Measurements from ENCODE around the gene PRRT1. TPM values are rescaled to one million over a fixed set of nuclear protein-coding genes. Genes with fewer than 3 reads are reported as not detected.

Gene PRRT1
- total and polyA plus RNA-seq, 2 experiments from 2014 or later = 1.2 to 2.1 TPM

DNA sequence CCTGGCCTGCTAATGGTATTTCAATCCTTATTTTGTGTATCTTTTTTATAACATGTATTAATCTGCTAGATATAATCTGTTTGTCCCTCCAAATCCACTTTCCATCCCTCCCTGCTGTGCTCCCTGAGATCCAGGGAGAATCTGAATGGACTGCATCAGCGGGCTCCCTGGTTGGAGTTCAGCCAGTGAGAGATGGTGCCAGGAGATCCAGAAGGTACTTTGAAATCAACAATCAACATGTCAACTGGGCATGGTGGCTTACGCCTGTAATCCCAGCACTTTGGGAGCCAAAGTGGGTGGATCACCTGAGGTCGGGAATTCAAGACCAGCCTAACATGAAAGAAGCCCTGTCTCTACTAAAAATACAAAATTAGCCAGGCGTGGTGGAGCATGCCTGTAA, 28.1 kb downstream of the PRRT1 start:
- Histone ChIP-seq H3K36me3 (ENCODE audit: low read depth) (peaks cover 15% of the 10 kb centered on the region; the same call in 1 of the 2 replicates), H3K4me3 (no peak overlapping the region), H3K9ac (no peak overlapping the region), H3K27ac (no peak overlapping the region), H3K4me2 (ENCODE audit: unreplicated experiment) (no peak overlapping the region), H2AFZ (no peak overlapping the region), H3K9me2 (ENCODE audit: insufficient read depth) (no peaks in the 10 kb centered on the region), H3K4me1 (ENCODE audit: insufficient read depth) (peaks cover 18% of the 10 kb centered on the region), H3K9me3 (ENCODE audit: low read depth) (no peaks in the 10 kb centered on the region), H3K27me3 (replicated peaks; ENCODE audit: insufficient read depth) (no peaks in the 10 kb centered on the region), H4K20me1 (ENCODE audit: insufficient read depth) (no peaks in the 10 kb centered on the region), H3F3A (ENCODE audit: insufficient read depth) (peaks cover 11% of the 10 kb centered on the region), H3K79me2 (ENCODE audit: insufficient read depth) (peaks cover 39% of the 10 kb centered on the region)
- 80 to 83% methylated on average over 4 of the region's 4 CpGs for WGBS, 2 experiments (ENCODE audit: low coverage in 1 of 2, low lambda C conversion rate in 2 of 2, missing lambda C conversion rate in 2 of 2)
- in situ Hi-C loops (cut with MboI) = no loop called here
- no peak for TF ChIP-seq EZH2 (IDR thresholded peaks at IDR 0.05; ENCODE audit: insufficient read depth, poor library complexity, severe bottlenecking)
- no peak for TF ChIP-seq EZH2phosphoT487 (IDR thresholded peaks at IDR 0.05; ENCODE audit: insufficient read depth, low read depth)
- DNase-seq = no peak

DNA sequence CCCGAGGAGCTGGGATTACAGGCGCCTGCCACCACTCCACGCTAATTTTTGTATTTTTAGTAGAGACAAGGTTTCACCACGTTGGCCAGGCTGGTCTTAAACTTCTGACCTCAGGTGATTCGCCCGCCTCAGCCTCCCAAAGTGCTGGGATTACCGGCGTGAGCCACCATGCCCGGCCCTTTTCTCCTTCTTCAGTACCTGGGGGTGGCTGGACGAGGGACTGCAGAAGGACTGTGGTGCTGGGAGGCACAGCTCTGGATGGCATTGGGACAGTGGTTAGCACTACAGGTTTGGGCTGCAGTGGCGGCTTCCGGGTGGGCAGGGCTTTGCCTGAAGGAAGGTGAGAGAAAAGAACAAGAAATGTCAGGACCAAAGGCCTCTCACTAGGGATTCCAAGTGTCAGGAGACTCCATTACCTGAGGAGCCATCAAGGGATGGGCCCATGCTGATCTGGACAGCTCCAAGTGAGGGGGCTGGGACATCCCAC, 31.1 kb downstream of the PRRT1 start:
- in situ Hi-C loops (cut with MboI) = no loop called here
- Histone ChIP-seq H3K9ac (no peak overlapping the region), H3K27me3 (replicated peaks; ENCODE audit: insufficient read depth) (no peaks in the 10 kb centered on the region), H3K4me1 (ENCODE audit: insufficient read depth) (peaks cover 6% of the 10 kb centered on the region), H3K9me3 (ENCODE audit: low read depth) (no peaks in the 10 kb centered on the region), H2AFZ (no peak overlapping the region), H3K4me2 (ENCODE audit: unreplicated experiment) (no peak overlapping the region), H3K79me2 (ENCODE audit: insufficient read depth) (peaks cover 13% of the 10 kb centered on the region), H3K27ac (no peak overlapping the region), H3K36me3 (ENCODE audit: low read depth) (peaks cover 9% of the 10 kb centered on the region; the same call in 1 of the 2 replicates), H3F3A (ENCODE audit: insufficient read depth) (peaks cover 11% of the 10 kb centered on the region), H4K20me1 (ENCODE audit: insufficient read depth) (no peaks in the 10 kb centered on the region), H3K9me2 (ENCODE audit: insufficient read depth) (no peaks in the 10 kb centered on the region), H3K4me3 (no peak overlapping the region)
- TF ChIP-seq EZH2phosphoT487 (IDR thresholded peaks at IDR 0.05; ENCODE audit: insufficient read depth, low read depth) = no peak
- no peak for TF ChIP-seq EZH2 (IDR thresholded peaks at IDR 0.05; ENCODE audit: insufficient read depth, poor library complexity, severe bottlenecking)
- 98% methylated on average over 11 to 12 of the region's 12 CpGs for WGBS, 2 experiments (ENCODE audit: low coverage in 1 of 2, low lambda C conversion rate in 2 of 2, missing lambda C conversion rate in 2 of 2)
- no peak for DNase-seq

DNA sequence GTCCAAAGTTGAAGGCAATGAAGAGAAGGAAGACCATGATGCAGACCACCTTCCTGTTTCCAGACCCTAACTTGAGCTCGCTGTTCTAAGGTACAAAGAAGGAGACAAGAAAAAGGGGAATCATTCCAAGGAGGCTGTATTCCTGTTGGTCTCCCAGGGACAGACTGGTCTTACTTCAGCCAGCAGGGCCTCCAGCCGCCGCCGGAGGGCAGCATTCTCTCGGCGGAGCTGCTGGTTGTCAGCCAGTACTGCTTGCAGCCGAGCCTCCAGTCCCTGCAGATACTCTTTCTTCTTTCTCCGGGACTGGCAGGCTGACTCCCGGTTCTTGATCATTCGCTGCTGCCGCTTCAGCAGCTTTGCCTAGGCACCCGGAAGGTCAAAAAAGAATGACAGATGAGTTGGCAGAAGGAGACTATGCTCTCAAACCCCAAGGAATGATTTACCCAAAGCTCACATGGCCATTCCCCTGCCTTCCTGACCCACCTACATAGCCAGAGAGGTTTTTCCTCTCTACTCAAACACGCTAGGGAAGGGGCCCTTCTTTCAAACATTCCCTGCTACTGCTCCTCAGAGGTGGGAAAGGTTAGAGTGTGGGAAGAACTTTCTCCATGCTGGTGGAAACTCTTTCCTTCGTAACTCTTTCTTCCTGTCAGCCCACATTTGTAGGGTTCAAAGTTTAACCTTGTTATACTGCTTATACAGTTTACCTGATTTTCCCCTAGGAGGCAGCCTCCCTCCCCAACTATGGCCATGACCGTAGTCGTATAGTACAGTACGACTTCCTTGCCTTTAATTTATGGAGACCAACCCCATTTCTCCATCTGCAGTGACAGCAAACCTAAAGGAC, 32.7 kb downstream of the PRRT1 start:
- Histone ChIP-seq H3K36me3 (ENCODE audit: low read depth) (peaks cover 9% of the 10 kb centered on the region; the same call in 1 of the 2 replicates), H4K20me1 (ENCODE audit: insufficient read depth) (no peaks in the 10 kb centered on the region), H3K9me3 (ENCODE audit: low read depth) (no peaks in the 10 kb centered on the region), H3K9me2 (ENCODE audit: insufficient read depth) (no peaks in the 10 kb centered on the region), H3K27me3 (replicated peaks; ENCODE audit: insufficient read depth) (no peaks in the 10 kb centered on the region), H3K27ac (no peak overlapping the region; the same call in 1 of the 2 replicates), H2AFZ (no peak overlapping the region), H3K9ac (no peak overlapping the region), H3F3A (ENCODE audit: insufficient read depth) (peaks cover 17% of the 10 kb centered on the region), H3K4me3 (no peak overlapping the region), H3K4me2 (ENCODE audit: unreplicated experiment) (no peak overlapping the region), H3K79me2 (ENCODE audit: insufficient read depth) (no peaks in the 10 kb centered on the region), H3K4me1 (ENCODE audit: insufficient read depth) (peaks cover 20% of the 10 kb centered on the region)
- in situ Hi-C loops (cut with MboI) = no loop called here
- 29 to 30% methylated on average over 17 of the region's 17 CpGs for WGBS, 2 experiments (ENCODE audit: low coverage in 1 of 2, low lambda C conversion rate in 2 of 2, missing lambda C conversion rate in 2 of 2)
- TF ChIP-seq EZH2phosphoT487 (IDR thresholded peaks at IDR 0.05; ENCODE audit: insufficient read depth, low read depth) (no peak), EZH2 (IDR thresholded peaks at IDR 0.05; ENCODE audit: insufficient read depth, poor library complexity, severe bottlenecking) (no peak)
- DNase-seq = peak; percentile 92

DNA sequence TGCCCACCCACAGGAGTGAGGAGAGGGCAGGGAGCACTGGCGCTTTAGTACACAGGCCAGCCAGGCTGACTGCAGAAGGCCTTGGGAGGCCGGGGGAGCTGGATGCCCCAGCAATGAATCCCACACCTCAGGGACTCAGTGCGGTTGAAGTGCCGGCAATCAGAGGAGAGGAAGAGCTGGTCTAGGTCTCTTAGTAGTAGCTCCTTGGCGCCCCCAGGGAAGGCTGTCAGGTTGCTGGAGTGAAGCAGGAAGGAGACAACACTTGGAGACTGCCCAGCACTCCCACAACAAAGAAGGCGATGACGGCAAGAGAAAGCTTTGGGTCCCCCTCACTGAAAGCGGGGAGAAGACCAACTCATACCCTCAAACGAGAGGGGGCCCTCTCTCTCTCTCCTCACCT, 34.3 kb downstream of the PRRT1 start:
- Histone ChIP-seq H3K4me2 (ENCODE audit: unreplicated experiment) (no peak overlapping the region), H3K9me3 (ENCODE audit: low read depth) (no peaks in the 10 kb centered on the region), H3F3A (ENCODE audit: insufficient read depth) (peaks cover 27% of the 10 kb centered on the region), H3K79me2 (ENCODE audit: insufficient read depth) (no peaks in the 10 kb centered on the region), H4K20me1 (ENCODE audit: insufficient read depth) (no peaks in the 10 kb centered on the region), H3K4me3 (no peak overlapping the region), H3K27ac (no peak overlapping the region), H3K9me2 (ENCODE audit: insufficient read depth) (no peaks in the 10 kb centered on the region), H3K9ac (no peak overlapping the region), H3K36me3 (ENCODE audit: low read depth) (peaks cover 5% of the 10 kb centered on the region; the same call in 1 of the 2 replicates), H3K4me1 (ENCODE audit: insufficient read depth) (peaks cover 33% of the 10 kb centered on the region), H3K27me3 (replicated peaks; ENCODE audit: insufficient read depth) (no peaks in the 10 kb centered on the region), H2AFZ (no peak overlapping the region)
- DNase-seq = no peak
- in situ Hi-C loops (cut with MboI) = no loop called here
- TF ChIP-seq EZH2phosphoT487 (IDR thresholded peaks at IDR 0.05; ENCODE audit: insufficient read depth, low read depth) (no peak), EZH2 (IDR thresholded peaks at IDR 0.05; ENCODE audit: insufficient read depth, poor library complexity, severe bottlenecking) (no peak)
- WGBS, 2 experiments (ENCODE audit: low coverage in 1 of 2, low lambda C conversion rate in 2 of 2, missing lambda C conversion rate in 2 of 2) = 84 to 89% methylated on average over 9 of the region's 9 CpGs
